GM12864 (cell line): ENCODE results near the gene RPAIN.
"Not testable (repeated sequence)": the region's sequence is repeated elsewhere in the genome, so short reads cannot be mapped to it uniquely, and the experiment has no call there.

Source experiments
- DNase-seq: peaks from one replicate; pipeline ENCODE4 v3.0.0-alpha.2; 2011; ENCODE audit warnings: low read depth
- H3K4me3 ChIP-seq: 2 replicates; pipeline ENCODE4 v1.5.1; 2011; ENCODE audit warnings: mild to moderate bottlenecking, low read depth, low read length, control low read depth
- CTCF ChIP-seq: IDR thresholded peaks from 2 replicates; pipeline ENCODE4 v1.5.1; 2011; ENCODE audit warnings: low read depth, mild to moderate bottlenecking, moderate library complexity, low read length, control low read depth, inconsistent platforms; ENCODE audit errors: missing control alignments

The RPAIN gene

GRCh38 chr17:5429191-5429887 is 9.4 kb downstream of the RPAIN start:
- TF ChIP-seq CTCF, result no peak
- DNase-seq, result no peak

GRCh38 chr17:5430413-5430999 is 10.5 kb downstream of the RPAIN start:
- no peak for DNase-seq
- no peak overlapping the region for H3K4me3 ChIP-seq
- no peak for TF ChIP-seq CTCF

More at GRCh38 chr17:5429191-5429887, 9.4 kb downstream of the RPAIN start:
- H3K4me3 ChIP-seq, result no peak overlapping the region

- H3K4me3 ChIP-seq, DNase-seq: not testable (repeated sequence)
Observed at GRCh38 chr17:5431234-5431633, 11.3 kb downstream of the RPAIN start.

- TF ChIP-seq CTCF, result no peak
- H3K4me3 ChIP-seq, result no peak overlapping the region
- no peak for DNase-seq
Observed at GRCh38 chr17:5431949-5432556, 12.1 kb downstream of the RPAIN start.

GRCh38 chr17:5434984-5435383 is 15.0 kb downstream of the RPAIN start:
- TF ChIP-seq CTCF, result no peak
- no peak overlapping the region for H3K4me3 ChIP-seq
- no peak for DNase-seq

- not testable (repeated sequence) for H3K4me3 ChIP-seq, DNase-seq
Observed at GRCh38 chr17:5435781-5436315, 15.9 kb downstream of the RPAIN start.

- TF ChIP-seq CTCF, result no peak
- H3K4me3 ChIP-seq, result peak overlapping the region; percentile 87
- no peak for DNase-seq
Observed at GRCh38 chr17:5437721-5438317, 17.8 kb downstream of the RPAIN start.
